HG02884 (cell line): ENCODE measurements around the gene CNN1.

Source experiments
- ATAC-seq: cut with Tn5 transposase; IDR thresholded peaks from one replicate; pipeline ENCODE4 v1.9.1; 2021; ENCODE audit warnings: mild to moderate bottlenecking, moderate library complexity; ENCODE audit not compliant: unreplicated experiment

The CNN1 gene

DNA sequence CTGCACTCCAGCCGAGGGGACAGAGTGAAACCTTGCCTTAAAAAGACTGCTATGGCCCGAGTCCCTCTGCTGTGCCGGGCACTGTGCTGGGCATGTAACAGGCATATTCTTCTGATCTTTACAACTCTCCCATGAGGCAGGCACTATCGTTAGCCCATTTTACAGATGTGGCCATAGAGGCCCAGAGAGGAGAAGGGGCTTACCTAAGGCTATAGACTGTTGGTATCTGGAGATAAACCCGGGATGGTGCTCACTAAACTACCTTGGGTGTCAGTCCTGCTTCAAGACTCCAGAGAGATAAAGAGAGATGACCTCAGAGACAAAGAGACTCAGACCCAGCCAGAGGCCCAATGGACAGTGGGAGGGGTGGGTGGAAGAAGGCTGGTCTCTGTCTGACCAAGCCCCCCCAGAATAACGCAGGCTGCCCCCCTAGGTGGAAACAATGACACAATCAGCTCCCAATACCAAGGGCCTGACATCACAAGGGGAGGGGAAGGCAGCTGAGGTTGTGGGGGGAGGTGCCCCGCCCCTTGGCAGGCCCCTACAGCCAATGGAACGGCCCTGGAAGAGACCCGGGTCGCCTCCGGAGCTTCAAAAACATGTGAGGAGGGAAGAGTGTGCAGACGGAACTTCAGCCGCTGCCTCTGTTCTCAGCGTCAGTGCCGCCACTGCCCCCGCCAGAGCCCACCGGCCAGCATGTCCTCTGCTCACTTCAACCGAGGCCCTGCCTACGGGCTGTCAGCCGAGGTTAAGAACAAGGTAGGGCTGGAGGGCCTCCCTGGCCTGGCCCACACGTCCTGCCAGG is at the start of gene CNN1:
CNN1 (plus strand) TSS at position 620 of the 805 bp plus-strand sequence; CDS start at position 697, 77 bp downstream.
- ATAC-seq: no peak

DNA sequence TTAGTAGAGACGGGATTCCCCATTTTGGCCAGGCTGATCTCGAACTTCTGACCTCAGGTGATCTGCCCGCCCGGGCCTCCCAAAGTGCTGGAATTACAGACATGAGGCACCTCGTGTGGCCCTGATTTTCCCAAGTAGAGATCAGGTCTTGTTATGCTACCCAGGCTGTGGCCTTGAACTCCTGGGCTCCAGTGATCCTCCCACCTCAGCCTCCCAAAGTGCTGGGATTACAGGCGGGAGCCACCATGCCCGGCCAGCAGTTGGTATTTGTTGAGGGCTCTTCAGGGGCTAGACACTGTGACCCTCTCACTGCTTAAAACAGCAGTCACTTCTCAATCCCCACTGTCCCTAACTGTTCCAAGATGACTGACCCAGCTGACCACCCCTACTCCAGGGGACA is 49.3 kb upstream of the CNN1 start:
- no peak for ATAC-seq

DNA sequence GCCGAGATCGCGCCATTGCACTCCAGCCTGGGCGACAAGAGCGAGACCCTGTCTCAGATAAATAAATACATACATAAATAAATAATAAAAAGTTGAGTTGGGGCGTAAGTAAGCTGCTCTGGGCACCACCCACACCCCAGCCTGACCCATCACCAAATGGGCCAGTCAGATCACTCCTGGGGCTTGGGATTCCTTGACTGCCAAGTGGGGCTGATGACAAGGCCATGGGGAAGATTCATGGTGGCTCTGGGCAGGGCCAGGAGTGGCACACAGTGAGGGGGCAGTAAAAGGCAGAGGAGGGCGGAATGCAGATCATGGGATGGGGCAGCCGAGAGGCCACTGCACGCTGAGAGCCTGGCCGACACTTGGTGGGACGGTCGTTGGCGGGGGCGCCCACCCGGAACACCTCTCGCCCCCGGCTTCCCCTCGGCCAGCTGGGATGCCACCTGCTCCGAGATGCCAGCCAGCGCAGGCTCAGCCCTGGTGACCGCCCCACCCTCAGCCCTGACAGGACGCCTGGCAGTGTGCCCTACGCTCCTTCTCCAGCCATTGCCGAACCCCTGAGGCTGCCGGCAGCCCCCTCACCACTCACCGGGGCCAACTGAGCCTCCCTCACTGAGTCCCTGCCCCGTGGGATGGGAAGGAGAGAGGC is 43.9 kb upstream of the CNN1 start:
- no peak for ATAC-seq

DNA sequence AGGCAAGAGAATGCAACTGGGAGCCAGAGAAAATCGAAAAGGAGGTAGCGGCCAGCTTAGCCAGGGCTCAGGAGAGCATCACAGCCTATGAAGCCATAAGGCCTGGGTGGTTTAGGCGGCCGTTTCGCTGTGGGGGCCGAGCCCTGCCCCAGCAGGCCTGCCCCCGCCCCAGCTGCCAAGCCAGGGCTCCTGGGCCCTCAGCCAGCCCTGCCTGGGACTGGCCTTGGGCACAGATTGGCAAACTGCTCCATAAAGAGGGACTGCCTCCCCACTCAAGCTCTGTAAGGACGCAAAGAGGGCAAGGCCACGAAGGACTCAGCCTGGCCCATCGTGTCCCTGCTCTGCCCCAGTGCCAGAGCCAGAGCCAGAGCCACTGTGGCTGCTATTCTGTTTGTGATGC is 43.2 kb upstream of the CNN1 start:
- no peak for ATAC-seq

GRCh38 chr19:11495885-11496284 is 42.8 kb upstream of the CNN1 start:
- ATAC-seq: no peak

DNA sequence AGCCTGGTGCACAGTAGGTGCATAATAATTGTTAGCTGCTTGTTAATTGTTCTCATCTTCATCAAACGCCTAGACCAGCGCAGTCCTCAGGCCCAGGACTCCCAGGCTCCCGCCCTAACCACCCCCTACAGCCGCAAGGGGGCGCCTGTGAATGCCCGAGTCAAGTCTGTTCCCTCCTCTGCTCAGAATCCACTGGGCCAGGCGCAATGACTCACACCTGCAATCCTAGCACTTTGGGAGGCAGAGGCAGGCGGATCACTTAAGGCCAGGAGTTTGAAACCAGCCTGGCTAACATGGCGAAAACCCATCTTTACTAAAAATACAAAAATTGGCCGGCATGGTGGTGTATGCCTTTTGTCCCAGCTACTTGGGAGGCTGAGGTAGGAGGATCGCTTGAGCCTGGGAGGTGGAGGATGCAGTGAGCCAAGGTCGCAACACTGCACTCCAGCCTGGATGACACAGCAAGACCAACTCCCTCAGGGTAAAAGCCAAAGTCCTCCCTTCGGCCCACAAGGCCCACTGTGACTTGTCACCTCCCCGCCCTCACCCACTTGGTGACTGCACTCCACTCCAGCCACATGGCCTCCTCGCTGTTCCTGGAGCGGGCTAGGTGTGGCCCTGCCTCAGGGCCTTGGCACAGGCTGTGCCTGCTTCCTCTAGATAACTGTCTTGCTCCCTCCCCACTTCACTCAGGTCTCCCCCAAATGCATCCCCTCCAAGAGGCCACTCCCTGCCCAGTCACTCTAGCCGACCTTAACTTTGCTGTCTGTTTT is 42.1 kb upstream of the CNN1 start:
- ATAC-seq: no peak

DNA sequence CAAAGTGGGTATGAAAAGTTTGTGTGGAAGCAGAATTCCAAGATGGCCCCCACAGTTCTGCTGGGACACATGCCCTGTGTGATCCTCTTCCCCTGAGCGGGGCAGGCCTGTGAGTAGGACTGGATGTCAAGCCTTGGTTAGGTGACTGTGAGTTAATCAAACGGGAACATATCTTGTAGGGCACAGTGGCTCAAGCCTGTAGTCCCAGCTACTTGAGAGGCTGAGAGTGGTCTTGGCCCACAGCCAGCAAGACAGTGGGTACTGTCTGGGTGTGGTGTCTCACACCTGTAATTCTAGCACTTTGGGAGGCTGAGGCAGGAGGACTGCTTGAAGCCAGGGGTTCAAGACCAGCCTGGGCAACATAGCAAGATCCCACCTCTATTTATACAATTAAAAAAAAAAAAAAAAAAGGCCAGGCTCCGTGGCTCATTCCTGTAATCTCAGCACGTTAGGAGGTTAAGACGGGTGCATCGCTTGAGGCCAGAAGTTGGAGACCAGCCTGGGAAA is 39.4 kb upstream of the CNN1 start:
- no peak for ATAC-seq

GRCh38 chr19:11499890-11500420 is 38.7 kb upstream of the CNN1 start:
- ATAC-seq: no peak

GRCh38 chr19:11504502-11505031 is 34.1 kb upstream of the CNN1 start:
- no peak for ATAC-seq

GRCh38 chr19:11505032-11505503 is 33.6 kb upstream of the CNN1 start:
- ATAC-seq: peak; percentile 77

- peak; percentile 51 for ATAC-seq
Observed at GRCh38 chr19:11505504-11506100, 33.0 kb upstream of the CNN1 start, which contains the start of gene ZNF653. TSS of gene ZNF653 (minus strand) at chr19:11505839. CDS start at chr19:11505786, 53 bp downstream.

GRCh38 chr19:11506101-11506555 is 32.5 kb upstream of the CNN1 start:
- ATAC-seq: peak; percentile 23

- ATAC-seq: no peak
Observed at GRCh38 chr19:11506967-11507366, 31.7 kb upstream of the CNN1 start.

GRCh38 chr19:11507370-11508078 is 31.1 kb upstream of the CNN1 start:
- ATAC-seq: no peak

GRCh38 chr19:11510444-11510843 is 28.2 kb upstream of the CNN1 start:
- no peak for ATAC-seq

DNA sequence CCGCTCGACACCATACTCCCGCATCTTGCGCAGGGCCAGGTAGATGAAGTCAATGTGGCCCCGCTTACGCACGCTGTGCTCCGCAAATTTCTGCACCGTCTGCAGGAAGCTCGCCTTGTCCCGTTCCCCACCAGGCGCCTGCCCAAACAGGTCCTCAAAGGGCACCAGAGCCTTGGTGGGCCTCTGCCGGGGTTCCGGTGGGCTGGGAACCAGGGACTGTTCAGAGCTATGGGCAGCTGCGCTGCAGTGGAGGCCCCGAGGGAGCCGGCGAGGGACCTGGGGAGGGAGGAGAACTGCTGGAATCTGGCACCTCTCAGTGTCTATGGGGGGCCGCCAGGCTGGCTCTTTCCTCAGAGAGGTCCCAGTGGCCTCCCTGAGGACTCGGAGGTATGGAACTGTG is 24.7 kb upstream of the CNN1 start:
- ATAC-seq: no peak

DNA sequence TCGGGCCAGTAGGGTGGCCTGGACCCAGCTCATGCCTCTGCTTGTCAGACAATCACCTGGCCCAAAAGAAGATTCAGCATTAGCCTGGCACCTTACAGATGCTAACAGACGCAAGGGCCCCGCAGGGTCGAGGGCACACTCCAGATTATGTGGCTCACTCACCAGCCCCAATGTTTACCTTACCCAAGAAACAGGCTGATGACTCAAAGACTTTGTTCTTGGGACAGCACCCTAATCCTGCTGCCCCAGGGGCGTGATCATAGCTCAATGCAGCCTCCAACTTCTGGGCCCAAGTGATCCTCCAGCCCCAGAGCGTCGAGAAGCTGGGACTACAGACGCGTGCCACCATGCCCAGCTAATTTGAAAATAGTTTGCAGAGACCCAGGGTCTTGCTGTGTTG is 19.5 kb upstream of the CNN1 start:
- ATAC-seq: no peak

DNA sequence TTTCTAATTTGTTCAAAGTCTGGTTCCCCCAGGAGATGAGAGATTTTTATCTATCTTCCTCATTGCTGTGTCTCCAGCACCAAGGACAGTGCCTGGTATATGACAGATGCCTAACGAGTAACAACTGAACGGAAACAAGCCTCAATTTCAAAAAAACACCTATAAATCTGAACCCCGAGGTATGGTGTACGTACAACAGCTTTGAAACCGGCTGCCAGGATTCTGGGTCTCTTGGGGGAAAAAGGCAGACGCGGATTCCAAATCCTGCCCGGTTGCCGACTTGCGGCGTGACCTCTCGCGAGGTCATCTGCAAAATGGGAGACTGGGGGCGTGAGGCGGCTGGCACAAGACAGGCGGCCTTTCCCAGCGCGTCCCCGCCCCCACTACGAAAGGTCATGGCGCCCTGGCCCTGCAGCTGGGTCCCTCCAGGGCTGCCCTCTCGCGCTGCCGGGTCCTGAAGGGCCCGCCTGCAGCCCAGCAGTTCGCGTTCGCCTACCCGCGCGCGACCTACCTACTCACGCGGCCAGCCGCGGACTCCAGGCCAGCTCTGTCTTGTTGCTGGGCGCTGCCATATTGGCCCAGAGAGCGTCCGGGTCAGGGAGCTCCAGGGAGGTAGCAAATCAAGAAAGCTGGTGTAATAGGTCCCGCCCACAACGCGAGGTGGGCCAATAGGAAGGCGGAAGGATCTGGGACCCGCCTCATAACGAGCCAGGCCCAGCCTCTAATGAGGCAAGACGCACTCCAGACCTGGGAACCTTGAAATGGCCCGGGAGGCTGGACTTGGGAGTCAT is 9.9 kb upstream of the CNN1 start, which contains the start of gene ECSIT:
ECSIT (minus strand) TSS at position 584 of the 791 bp plus-strand sequence. CDS start 9,964 bp downstream, outside the sequence.
- peak; percentile 93 for ATAC-seq

- ATAC-seq: no peak
Observed at GRCh38 chr19:11530432-11530831, 8.2 kb upstream of the CNN1 start.
